ENCODE data around the gene L2HGDH.

DNA sequence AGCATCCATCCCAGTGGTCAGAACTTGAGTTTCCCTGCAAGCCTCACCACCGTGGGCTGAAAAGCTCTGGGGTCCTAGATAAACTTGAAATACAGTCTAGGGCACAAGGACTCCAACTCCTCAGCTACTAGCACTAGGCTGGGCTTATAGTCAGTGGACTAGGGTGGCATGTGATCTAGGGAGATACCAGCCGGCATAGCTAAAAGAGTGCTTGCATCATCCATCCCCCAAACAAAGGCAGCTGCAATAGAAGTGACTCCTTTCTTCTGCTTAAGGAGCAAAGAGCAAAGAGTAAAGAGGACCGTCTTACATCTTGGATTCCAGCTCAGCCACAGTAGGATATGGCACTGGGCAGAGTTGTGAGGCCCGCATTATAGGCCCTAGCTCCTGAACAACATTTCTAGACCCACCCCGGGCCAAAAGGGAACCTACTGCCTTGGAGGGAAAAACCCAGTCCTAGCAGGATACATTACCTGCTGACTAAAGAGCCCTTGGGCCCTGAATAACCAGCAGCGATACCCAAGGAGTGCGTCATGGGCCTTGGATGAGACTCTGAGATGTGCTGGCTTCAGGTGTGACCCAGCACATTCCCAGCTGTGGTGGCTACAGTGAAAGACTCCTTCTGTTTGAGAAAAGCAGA, 62.8 kb downstream of the L2HGDH start:
- no peak for TF ChIP-seq SIN3A (IDR thresholded peaks at IDR 0.05; ENCODE audit: borderline replicate concordance, insufficient read depth, low read length)
- TF ChIP-seq, protein P1, sequence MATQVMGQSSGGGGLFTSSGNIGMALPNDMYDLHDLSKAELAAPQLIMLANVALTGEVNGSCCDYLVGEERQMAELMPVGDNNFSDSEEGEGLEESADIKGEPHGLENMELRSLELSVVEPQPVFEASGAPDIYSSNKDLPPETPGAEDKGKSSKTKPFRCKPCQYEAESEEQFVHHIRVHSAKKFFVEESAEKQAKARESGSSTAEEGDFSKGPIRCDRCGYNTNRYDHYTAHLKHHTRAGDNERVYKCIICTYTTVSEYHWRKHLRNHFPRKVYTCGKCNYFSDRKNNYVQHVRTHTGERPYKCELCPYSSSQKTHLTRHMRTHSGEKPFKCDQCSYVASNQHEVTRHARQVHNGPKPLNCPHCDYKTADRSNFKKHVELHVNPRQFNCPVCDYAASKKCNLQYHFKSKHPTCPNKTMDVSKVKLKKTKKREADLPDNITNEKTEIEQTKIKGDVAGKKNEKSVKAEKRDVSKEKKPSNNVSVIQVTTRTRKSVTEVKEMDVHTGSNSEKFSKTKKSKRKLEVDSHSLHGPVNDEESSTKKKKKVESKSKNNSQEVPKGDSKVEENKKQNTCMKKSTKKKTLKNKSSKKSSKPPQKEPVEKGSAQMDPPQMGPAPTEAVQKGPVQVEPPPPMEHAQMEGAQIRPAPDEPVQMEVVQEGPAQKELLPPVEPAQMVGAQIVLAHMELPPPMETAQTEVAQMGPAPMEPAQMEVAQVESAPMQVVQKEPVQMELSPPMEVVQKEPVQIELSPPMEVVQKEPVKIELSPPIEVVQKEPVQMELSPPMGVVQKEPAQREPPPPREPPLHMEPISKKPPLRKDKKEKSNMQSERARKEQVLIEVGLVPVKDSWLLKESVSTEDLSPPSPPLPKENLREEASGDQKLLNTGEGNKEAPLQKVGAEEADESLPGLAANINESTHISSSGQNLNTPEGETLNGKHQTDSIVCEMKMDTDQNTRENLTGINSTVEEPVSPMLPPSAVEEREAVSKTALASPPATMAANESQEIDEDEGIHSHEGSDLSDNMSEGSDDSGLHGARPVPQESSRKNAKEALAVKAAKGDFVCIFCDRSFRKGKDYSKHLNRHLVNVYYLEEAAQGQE (IDR thresholded peaks at IDR 0.05; ENCODE audit: insufficient read depth in 1 of 2, low read depth in 2 of 2, low read length in 2 of 2) = no peak
- TF ChIP-seq POLR2AphosphoS5 (IDR thresholded peaks at IDR 0.05; ENCODE audit: low read depth, low read length) = no peak
- no peak for TF ChIP-seq TAF1 (IDR thresholded peaks at IDR 0.05; ENCODE audit: borderline replicate concordance, insufficient read depth, low read length)
